MM.1S (cell line): ENCODE results near the gene ZNF300.

Experiments
- DNase-seq: peaks from one replicate; pipeline ENCODE4 v3.0.0-alpha.2; 2015
- H2AFZ ChIP-seq: fragments of 300-600 bp; sonication (generic); 2 replicates; pipeline ENCODE4 v1.6.0; 2016; ENCODE audit warnings: antibody characterized with exemption, low read length
- H3F3A ChIP-seq: fragments of 300-600 bp; sonication (generic); 2 replicates; pipeline ENCODE4 v1.6.1; 2016; ENCODE audit warnings: mild to moderate bottlenecking, antibody characterized with exemption, low read length, moderate library complexity, mixed read lengths; ENCODE audit not compliant: insufficient read depth
- H3K27ac ChIP-seq: fragments of 300-600 bp; sonication (generic); 2 replicates; pipeline ENCODE4 v1.5.1; 2016; ENCODE audit warnings: mild to moderate bottlenecking, low read length
- H3K27me3 ChIP-seq: fragments of 300-600 bp; sonication (generic); replicated peaks from 2 replicates; pipeline ENCODE4 v1.6.0; 2016; ENCODE audit warnings: low read length; ENCODE audit not compliant: insufficient read depth
- H3K36me3 ChIP-seq: fragments of 300-600 bp; sonication (generic); replicated peaks from 2 replicates; pipeline ENCODE4 v1.6.1; 2016; ENCODE audit warnings: mild to moderate bottlenecking, low read length, mixed read lengths; ENCODE audit not compliant: insufficient read depth
- H3K4me1 ChIP-seq: fragments of 300-600 bp; sonication (generic); 2 replicates; pipeline ENCODE4 v1.6.1; 2016; ENCODE audit warnings: low read length, mixed read lengths
- H3K4me2 ChIP-seq: fragments of 300-600 bp; sonication (generic); 2 replicates; pipeline ENCODE4 v1.6.0; 2016; ENCODE audit warnings: low read depth, low read length
- H3K4me3 ChIP-seq: fragments of 300-600 bp; sonication (generic); 2 replicates; pipeline ENCODE4 v1.5.1; 2016; ENCODE audit warnings: low read length, mixed read lengths
- H3K79me2 ChIP-seq: fragments of 300-600 bp; sonication (generic); 2 replicates; pipeline ENCODE4 v1.6.1; 2016; ENCODE audit warnings: mixed run types, low read length, mixed read lengths
- H3K9ac ChIP-seq: fragments of 300-600 bp; sonication (generic); 2 replicates; pipeline ENCODE4 v1.6.1; 2016; ENCODE audit warnings: low read length, mixed read lengths
- H3K9me2 ChIP-seq: fragments of 300-600 bp; sonication (generic); replicated peaks from 2 replicates; pipeline ENCODE4 v1.6.1; 2016; ENCODE audit warnings: mild to moderate bottlenecking, low read length, mixed read lengths; ENCODE audit not compliant: insufficient read depth
- H3K9me3 ChIP-seq: fragments of 300-600 bp; sonication (generic); replicated peaks from 2 replicates; pipeline ENCODE4 v1.6.1; 2016; ENCODE audit warnings: mild to moderate bottlenecking, low read length, mixed read lengths; ENCODE audit not compliant: insufficient read depth
- H4K20me1 ChIP-seq: fragments of 300-600 bp; sonication (generic); 2 replicates; pipeline ENCODE4 v1.6.1; 2016; ENCODE audit warnings: mild to moderate bottlenecking, low read length, moderate library complexity, mixed read lengths; ENCODE audit not compliant: insufficient read depth
- EZH2 ChIP-seq: fragments of 300-600 bp; sonication (generic); optimal IDR thresholded peaks from 2 replicates; pipeline ENCODE3; 2017; ENCODE audit warnings: low read depth, mild to moderate bottlenecking, antibody characterized with exemption, low read length, mixed read lengths
- EZH2phosphoT487 ChIP-seq: fragments of 300-600 bp; sonication (generic); IDR thresholded peaks from 2 replicates; pipeline ENCODE4 v1.6.1; 2018; ENCODE audit warnings: antibody characterized with exemption, low read length
- TF ChIP-seq, protein P1 (sequence below): fragments of 300-600 bp; sonication (generic); IDR thresholded peaks from 2 replicates; pipeline ENCODE4 v1.5.1; 2016; ENCODE audit warnings: antibody characterized with exemption, low read length, mixed read lengths

The ZNF300 gene

DNA sequence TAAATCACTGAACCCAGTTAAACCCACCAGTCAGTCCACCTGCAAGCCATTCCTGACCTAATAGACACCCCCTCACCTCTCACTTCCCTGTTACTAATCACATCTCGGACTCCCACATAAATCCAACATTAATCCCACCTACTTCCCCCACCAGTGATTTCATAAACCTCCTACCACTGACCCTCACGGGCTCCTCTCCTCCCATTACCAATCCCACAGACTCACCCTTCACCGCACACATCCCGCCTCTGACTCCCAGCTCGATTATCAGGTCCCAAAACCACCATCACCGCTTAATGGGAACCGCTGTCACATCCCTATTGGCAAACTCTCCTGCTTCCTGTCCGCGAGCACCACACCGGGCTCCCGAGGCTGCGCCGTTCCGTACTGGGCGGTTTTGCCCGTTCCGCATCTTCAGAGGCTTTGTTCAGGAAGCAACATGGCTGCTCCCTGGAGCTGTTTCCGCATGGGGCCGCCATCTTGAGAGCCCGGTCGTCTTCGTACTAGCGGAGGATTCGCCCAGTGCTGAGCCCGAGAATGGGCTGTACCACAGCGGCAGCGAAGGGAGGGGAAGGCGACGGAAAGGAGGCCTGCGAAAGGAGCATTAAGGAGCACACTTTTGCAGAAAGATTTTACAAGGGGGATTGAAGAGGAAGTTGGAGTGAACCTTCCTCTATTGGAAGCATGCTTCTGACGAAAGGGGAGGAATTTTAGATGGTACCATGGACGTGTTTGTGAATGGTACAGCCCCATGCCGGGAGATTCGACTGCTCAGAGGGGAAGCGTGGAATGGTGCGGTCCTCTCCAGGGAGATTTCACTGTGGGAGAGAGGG is at the start of gene ZNF300:
TSS of gene ZNF300 (minus strand) at position 502 of the 833 bp plus-strand sequence. CDS start 1,825 bp downstream, outside the sequence.
- H3K4me1 ChIP-seq = no peaks in the 10 kb centered on the region
- H3K9me2 ChIP-seq = no peaks in the 10 kb centered on the region
- no peaks in the 10 kb centered on the region for H4K20me1 ChIP-seq
- no peaks in the 10 kb centered on the region for H3K79me2 ChIP-seq
- no peak within 1 kb of the TSS for H3K27ac ChIP-seq
- H3K9ac ChIP-seq = no peak within 1 kb of the TSS
- no peaks in the 10 kb centered on the region for H3K9me3 ChIP-seq
- H3F3A ChIP-seq = no peaks in the 10 kb centered on the region
- H2AFZ ChIP-seq = no peak within 1 kb of the TSS
- TF ChIP-seq EZH2 (no peak), EZH2phosphoT487 (no peak)
- TF ChIP-seq, protein P1, sequence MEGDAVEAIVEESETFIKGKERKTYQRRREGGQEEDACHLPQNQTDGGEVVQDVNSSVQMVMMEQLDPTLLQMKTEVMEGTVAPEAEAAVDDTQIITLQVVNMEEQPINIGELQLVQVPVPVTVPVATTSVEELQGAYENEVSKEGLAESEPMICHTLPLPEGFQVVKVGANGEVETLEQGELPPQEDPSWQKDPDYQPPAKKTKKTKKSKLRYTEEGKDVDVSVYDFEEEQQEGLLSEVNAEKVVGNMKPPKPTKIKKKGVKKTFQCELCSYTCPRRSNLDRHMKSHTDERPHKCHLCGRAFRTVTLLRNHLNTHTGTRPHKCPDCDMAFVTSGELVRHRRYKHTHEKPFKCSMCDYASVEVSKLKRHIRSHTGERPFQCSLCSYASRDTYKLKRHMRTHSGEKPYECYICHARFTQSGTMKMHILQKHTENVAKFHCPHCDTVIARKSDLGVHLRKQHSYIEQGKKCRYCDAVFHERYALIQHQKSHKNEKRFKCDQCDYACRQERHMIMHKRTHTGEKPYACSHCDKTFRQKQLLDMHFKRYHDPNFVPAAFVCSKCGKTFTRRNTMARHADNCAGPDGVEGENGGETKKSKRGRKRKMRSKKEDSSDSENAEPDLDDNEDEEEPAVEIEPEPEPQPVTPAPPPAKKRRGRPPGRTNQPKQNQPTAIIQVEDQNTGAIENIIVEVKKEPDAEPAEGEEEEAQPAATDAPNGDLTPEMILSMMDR = no peak
- DNase-seq = no peak
- H3K36me3 ChIP-seq = no peaks in the 10 kb centered on the region
- H3K4me3 ChIP-seq = no peak within 1 kb of the TSS
- H3K27me3 ChIP-seq = no peaks in the 10 kb centered on the region
- H3K4me2 ChIP-seq = no peak within 1 kb of the TSS

DNA sequence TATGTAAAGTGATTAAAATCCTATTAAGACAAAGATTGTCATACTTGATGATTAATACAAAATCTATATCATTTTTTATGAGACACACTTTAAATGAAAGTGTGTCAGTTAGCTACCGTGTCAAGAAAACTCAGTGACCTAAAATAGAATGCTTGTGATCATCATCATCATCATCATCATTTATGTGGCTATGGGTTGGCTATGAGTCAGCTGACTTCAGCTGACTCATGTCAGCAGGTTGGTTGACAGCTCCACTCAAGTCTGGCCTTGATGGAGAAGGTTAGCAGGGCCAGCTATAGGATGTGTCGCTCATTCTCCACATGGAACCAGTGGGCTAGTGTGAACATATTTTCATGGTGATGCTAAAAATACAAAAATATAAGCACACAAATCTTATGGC is 43.8 kb upstream of the ZNF300 start:
- no peaks in the 10 kb centered on the region for H3F3A ChIP-seq
- no peak overlapping the region for H3K27ac ChIP-seq
- H3K79me2 ChIP-seq = no peaks in the 10 kb centered on the region
- no peak overlapping the region for H3K4me3 ChIP-seq
- no peak overlapping the region for H2AFZ ChIP-seq
- no peak overlapping the region for H3K4me2 ChIP-seq
- H3K36me3 ChIP-seq = no peaks in the 10 kb centered on the region
- no peaks in the 10 kb centered on the region for H3K27me3 ChIP-seq
- H4K20me1 ChIP-seq = no peaks in the 10 kb centered on the region
- no peak overlapping the region for H3K9ac ChIP-seq
- no peaks in the 10 kb centered on the region for H3K9me2 ChIP-seq
- no peaks in the 10 kb centered on the region for H3K9me3 ChIP-seq
- TF ChIP-seq EZH2phosphoT487 = no peak
- TF ChIP-seq, protein P1 = no peak
- no peak for TF ChIP-seq EZH2
- H3K4me1 ChIP-seq = no peaks in the 10 kb centered on the region
- DNase-seq = no peak

DNA sequence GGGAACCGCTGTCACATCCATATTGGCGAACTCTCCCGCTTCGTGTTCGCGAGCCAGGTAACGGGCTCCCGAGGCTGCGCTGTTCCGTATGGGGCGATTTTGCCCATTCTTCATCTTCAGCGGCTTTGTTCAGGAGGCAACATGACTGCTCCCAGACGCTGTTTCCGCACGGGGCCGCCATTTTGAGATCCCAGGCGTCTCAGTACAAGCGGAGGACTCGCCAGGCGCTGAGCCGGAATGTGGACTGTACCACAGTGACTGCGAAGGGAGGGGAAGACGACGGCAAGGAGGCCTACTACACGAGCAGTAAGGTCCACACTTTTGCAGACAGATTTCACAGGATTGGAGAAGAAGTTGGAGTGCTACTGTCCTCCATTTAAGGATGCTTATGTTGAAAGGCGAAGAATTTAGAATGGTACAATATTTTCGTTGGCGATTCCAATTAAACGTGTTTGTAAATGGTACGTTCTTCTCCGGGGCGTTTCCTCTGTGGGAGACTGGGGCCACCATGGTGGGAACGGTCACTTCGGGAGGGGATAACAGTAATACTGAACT is 41.6 kb upstream of the ZNF300 start:
- no peak for DNase-seq
- Histone ChIP-seq H4K20me1 (no peaks in the 10 kb centered on the region), H3K9me2 (no peaks in the 10 kb centered on the region), H2AFZ (no peak overlapping the region), H3F3A (no peaks in the 10 kb centered on the region), H3K9me3 (no peaks in the 10 kb centered on the region), H3K27ac (no peak overlapping the region), H3K79me2 (no peaks in the 10 kb centered on the region), H3K4me1 (no peaks in the 10 kb centered on the region), H3K4me3 (no peak overlapping the region), H3K4me2 (no peak overlapping the region), H3K9ac (no peak overlapping the region), H3K27me3 (no peaks in the 10 kb centered on the region), H3K36me3 (no peaks in the 10 kb centered on the region)
- TF ChIP-seq, protein P1 = no peak
- no peak for TF ChIP-seq EZH2
- TF ChIP-seq EZH2phosphoT487 = no peak
